ENCODE results near the gene QKI. TPM values are rescaled to one million over a fixed set of nuclear protein-coding genes. Genes with fewer than 3 reads are reported as not detected.

QKI gene
- total RNA-seq, 1 donor from 2014 or later = 267 TPM

- Mint-ChIP-seq H3K4me1 (peaks cover 58% of the 10 kb centered on the region), H3K27me3 (ENCODE audit: low read depth) (no peaks in the 10 kb centered on the region), H3K36me3 (ENCODE audit: low read depth) (peaks cover 10% of the 10 kb centered on the region), H3K27ac (ENCODE audit: unreplicated experiment) (peak overlapping the region; percentile 36), H3K4me3 (no peak overlapping the region), H3K9me3 (no peaks in the 10 kb centered on the region)
- no peak for TF ChIP-seq CTCF (conservative IDR thresholded peaks at IDR 0.05)
- no peak for DNase-seq (ENCODE audit: low read depth, low spot score)
Measured at GRCh38 chr6:163539101-163539762, 124.7 kb downstream of the QKI start.

GRCh38 chr6:163543321-163543720 is 128.8 kb downstream of the QKI start:
- Mint-ChIP-seq H3K27ac (ENCODE audit: unreplicated experiment) (no peak overlapping the region), H3K4me1 (peaks cover 63% of the 10 kb centered on the region), H3K9me3 (no peaks in the 10 kb centered on the region), H3K27me3 (ENCODE audit: low read depth) (no peaks in the 10 kb centered on the region), H3K4me3 (peak overlapping the region; percentile 44), H3K36me3 (ENCODE audit: low read depth) (peaks cover 7% of the 10 kb centered on the region)
- no peak for TF ChIP-seq CTCF (conservative IDR thresholded peaks at IDR 0.05)
- no peak for DNase-seq (ENCODE audit: low read depth, low spot score)

GRCh38 chr6:163545370-163545769 is 130.9 kb downstream of the QKI start:
- Mint-ChIP-seq H3K27ac (ENCODE audit: unreplicated experiment) (no peak overlapping the region), H3K27me3 (ENCODE audit: low read depth) (peaks cover 3% of the 10 kb centered on the region), H3K4me3 (no peak overlapping the region), H3K9me3 (no peaks in the 10 kb centered on the region), H3K36me3 (ENCODE audit: low read depth) (peaks cover 19% of the 10 kb centered on the region), H3K4me1 (peaks cover 66% of the 10 kb centered on the region)
- DNase-seq (ENCODE audit: low read depth, low spot score) = no peak
- no peak for TF ChIP-seq CTCF (conservative IDR thresholded peaks at IDR 0.05)

- Mint-ChIP-seq H3K4me1 (peaks cover 54% of the 10 kb centered on the region), H3K9me3 (peaks cover 3% of the 10 kb centered on the region), H3K36me3 (ENCODE audit: low read depth) (peaks cover 27% of the 10 kb centered on the region), H3K27ac (ENCODE audit: unreplicated experiment) (no peak overlapping the region), H3K4me3 (no peak overlapping the region), H3K27me3 (ENCODE audit: low read depth) (peaks cover 3% of the 10 kb centered on the region)
- no peak for DNase-seq (ENCODE audit: low read depth, low spot score)
- no peak for TF ChIP-seq CTCF (conservative IDR thresholded peaks at IDR 0.05)
Measured at GRCh38 chr6:163547287-163547686, 132.8 kb downstream of the QKI start.

- H3K27ac Mint-ChIP-seq (ENCODE audit: unreplicated experiment) = no peak overlapping the region
- H3K4me3 Mint-ChIP-seq = no peak overlapping the region
- DNase-seq (ENCODE audit: low read depth, low spot score) = no peak
- peaks cover 3% of the 10 kb centered on the region for H3K27me3 Mint-ChIP-seq (ENCODE audit: low read depth)
- H3K36me3 Mint-ChIP-seq (ENCODE audit: low read depth) = peaks cover 32% of the 10 kb centered on the region
- peaks cover 45% of the 10 kb centered on the region for H3K4me1 Mint-ChIP-seq
- H3K9me3 Mint-ChIP-seq = peaks cover 3% of the 10 kb centered on the region
- TF ChIP-seq CTCF (conservative IDR thresholded peaks at IDR 0.05) = no peak
Measured at GRCh38 chr6:163548624-163549023, 134.1 kb downstream of the QKI start.
